Myocyte (in vitro differentiated cells): ENCODE measurements around the gene PCDHA4. TPM values are rescaled to one million over a fixed set of nuclear protein-coding genes. Genes with fewer than 3 reads are reported as not detected.
"Not testable (repeated sequence)": the region's sequence is repeated elsewhere in the genome, so short reads cannot be mapped to it uniquely, and the experiment has no call there.

Experiments used
- DNase-seq: peaks from one replicate; pipeline ENCODE4 v3.0.0-alpha.2; 2012; ENCODE audit warnings: low read depth
- total RNA-seq: library from RNA; depleted of rRNA; stranded (reverse); fragments of >200 nt; gene quantifications from 2 replicates; pipeline ENCODE4 v1.2.3, GENCODE V29; 2014

The PCDHA4 gene
- total RNA-seq, 1 donor from 2014 or later: 1.4 TPM

GRCh38 chr5:140821375-140822280 lies 14.8 kb downstream of the PCDHA4 start, which contains the start of gene PCDHA5:
Gene PCDHA5, plus strand, starts transcription at chr5:140821613.
- DNase-seq: peak; percentile 16

- no peak for DNase-seq
Measured at GRCh38 chr5:140822281-140822629, 15.4 kb downstream of the PCDHA4 start.

GRCh38 chr5:140822969-140823368 lies 16.1 kb downstream of the PCDHA4 start:
- DNase-seq: not testable (repeated sequence)

GRCh38 chr5:140823475-140823874 lies 16.6 kb downstream of the PCDHA4 start:
- no peak for DNase-seq

- no peak for DNase-seq
Measured at GRCh38 chr5:140827704-140828361, 21.0 kb downstream of the PCDHA4 start, which contains the start of gene PCDHA6. Gene PCDHA6, plus strand, starts transcription at chr5:140827960. Its CDS starts 132 bp downstream, at chr5:140828092.

- no peak for DNase-seq
Measured at GRCh38 chr5:140828362-140828737, 21.5 kb downstream of the PCDHA4 start.

GRCh38 chr5:140829511-140830501 lies 22.9 kb downstream of the PCDHA4 start:
- not testable (repeated sequence) for DNase-seq

GRCh38 chr5:140833993-140834392 lies 27.1 kb downstream of the PCDHA4 start, which contains the start of gene PCDHA7:
Gene PCDHA7, plus strand, starts transcription at chr5:140834269. Its CDS starts 115 bp downstream, at chr5:140834384.
- DNase-seq: peak; percentile 20

- not testable (repeated sequence) for DNase-seq
Measured at GRCh38 chr5:140834439-140835008, 27.7 kb downstream of the PCDHA4 start.

GRCh38 chr5:140835622-140836510 lies 29.0 kb downstream of the PCDHA4 start:
- DNase-seq: no peak

- no peak for DNase-seq
Measured at GRCh38 chr5:140840978-140841962, 34.4 kb downstream of the PCDHA4 start, which contains the start of gene PCDHA8. Gene PCDHA8, plus strand, starts transcription at chr5:140841187. Its CDS starts 135 bp downstream, at chr5:140841322.

GRCh38 chr5:140842798-140843733 lies 36.2 kb downstream of the PCDHA4 start:
- DNase-seq: no peak

GRCh38 chr5:140848139-140849102 lies 41.6 kb downstream of the PCDHA4 start, which contains the start of gene PCDHA9:
Gene PCDHA9, plus strand, starts transcription at chr5:140848382. Its CDS starts 114 bp downstream, at chr5:140848496.
- peak; percentile 14 for DNase-seq

- not testable (repeated sequence) for DNase-seq
Measured at GRCh38 chr5:140849831-140850634, 43.2 kb downstream of the PCDHA4 start.
